ENCODE data around the gene C1QTNF12.

The C1QTNF12 gene

GRCh38 chr1:1232796-1233566 is 13.5 kb downstream of the C1QTNF12 start:
- Histone ChIP-seq H3K9me3 (ENCODE audit: insufficient read depth, low read length) (peaks cover 8% of the 10 kb centered on the region; the same call in 1 of the 2 replicates), H3K27me3 (ENCODE audit: insufficient read depth, insufficient read length) (no peaks in the 10 kb centered on the region), H3K4me3 (ENCODE audit: insufficient read length, low read depth) (peak overlapping the region; percentile 55), H3K4me1 (ENCODE audit: insufficient read depth, insufficient read length) (peaks cover 4% of the 10 kb centered on the region), H3K9ac (ENCODE audit: insufficient read length, low read depth) (peak overlapping the region; percentile 70), H3K36me3 (ENCODE audit: insufficient read depth, insufficient read length, low read length) (peaks cover 53% of the 10 kb centered on the region)
- no peak for TF ChIP-seq SUZ12 (IDR thresholded peaks at IDR 0.05; ENCODE audit: extremely low read depth, insufficient read depth, insufficient read length)
- no peak for TF ChIP-seq ZNF274 (IDR thresholded peaks at IDR 0.05; ENCODE audit: low read depth, low read length)
- TF ChIP-seq YY1 (IDR thresholded peaks at IDR 0.05; ENCODE audit: insufficient read depth, insufficient read length) = no peak
- no peak for DNase-seq (ENCODE audit: low read depth, low spot score)

GRCh38 chr1:1232208-1232795 is 14.2 kb downstream of the C1QTNF12 start, which contains the start of gene B3GALT6:
Gene B3GALT6, plus strand, starts transcription at chr1:1232237. Its CDS starts 42 bp downstream, at chr1:1232279.
- H3K9me3 ChIP-seq (ENCODE audit: insufficient read depth, low read length) = peaks cover 8% of the 10 kb centered on the region; the same call in 1 of the 2 replicates
- TF ChIP-seq ZNF274 (IDR thresholded peaks at IDR 0.05; ENCODE audit: low read depth, low read length) (no peak), SUZ12 (IDR thresholded peaks at IDR 0.05; ENCODE audit: extremely low read depth, insufficient read depth, insufficient read length) (no peak), YY1 (IDR thresholded peaks at IDR 0.05; ENCODE audit: insufficient read depth, insufficient read length) (no peak)
- H3K9ac ChIP-seq (ENCODE audit: insufficient read length, low read depth) = peak within 1 kb of the TSS; percentile 99
- peak within 1 kb of the TSS; percentile 94 for H3K4me3 ChIP-seq (ENCODE audit: insufficient read length, low read depth)
- peaks cover 60% of the 10 kb centered on the region for H3K36me3 ChIP-seq (ENCODE audit: insufficient read depth, insufficient read length, low read length)
- peaks cover 3% of the 10 kb centered on the region for H3K4me1 ChIP-seq (ENCODE audit: insufficient read depth, insufficient read length)
- no peaks in the 10 kb centered on the region for H3K27me3 ChIP-seq (ENCODE audit: insufficient read depth, insufficient read length)
- DNase-seq (ENCODE audit: low read depth, low spot score) = no peak

- H3K9ac ChIP-seq (ENCODE audit: insufficient read length, low read depth) = peak within 1 kb of the TSS; percentile 99
Observed at GRCh38 chr1:1231400-1232207, 14.9 kb downstream of the C1QTNF12 start, which contains the start of gene SDF4. Gene SDF4, minus strand, starts transcription at chr1:1232001. Its CDS starts 3,229 bp downstream, at chr1:1228772.

GRCh38 chr1:1230656-1231399 is 15.7 kb downstream of the C1QTNF12 start:
- H3K4me3 ChIP-seq (ENCODE audit: insufficient read length, low read depth) = peak overlapping the region; percentile 94
- peaks cover 3% of the 10 kb centered on the region for H3K4me1 ChIP-seq (ENCODE audit: insufficient read depth, insufficient read length)
- H3K27me3 ChIP-seq (ENCODE audit: insufficient read depth, insufficient read length) = no peaks in the 10 kb centered on the region
- H3K36me3 ChIP-seq (ENCODE audit: insufficient read depth, insufficient read length, low read length) = peaks cover 73% of the 10 kb centered on the region
- H3K9ac ChIP-seq (ENCODE audit: insufficient read length, low read depth) = peak overlapping the region; percentile 99
- TF ChIP-seq ZNF274 (IDR thresholded peaks at IDR 0.05; ENCODE audit: low read depth, low read length) (no peak), YY1 (IDR thresholded peaks at IDR 0.05; ENCODE audit: insufficient read depth, insufficient read length) (no peak), SUZ12 (IDR thresholded peaks at IDR 0.05; ENCODE audit: extremely low read depth, insufficient read depth, insufficient read length) (no peak)
- H3K9me3 ChIP-seq (ENCODE audit: insufficient read depth, low read length) = peaks cover 8% of the 10 kb centered on the region; the same call in 1 of the 2 replicates
- DNase-seq (ENCODE audit: low read depth, low spot score) = no peak

More at GRCh38 chr1:1231400-1232207, 14.9 kb downstream of the C1QTNF12 start, which contains the start of gene SDF4:
- Histone ChIP-seq H3K4me1 (ENCODE audit: insufficient read depth, insufficient read length) (peaks cover 3% of the 10 kb centered on the region), H3K9me3 (ENCODE audit: insufficient read depth, low read length) (peaks cover 8% of the 10 kb centered on the region; the same call in 1 of the 2 replicates), H3K4me3 (ENCODE audit: insufficient read length, low read depth) (peak within 1 kb of the TSS; percentile 94), H3K36me3 (ENCODE audit: insufficient read depth, insufficient read length, low read length) (peaks cover 66% of the 10 kb centered on the region), H3K27me3 (ENCODE audit: insufficient read depth, insufficient read length) (no peaks in the 10 kb centered on the region)
- DNase-seq (ENCODE audit: low read depth, low spot score) = peak; percentile 90
- TF ChIP-seq SUZ12 (IDR thresholded peaks at IDR 0.05; ENCODE audit: extremely low read depth, insufficient read depth, insufficient read length) = no peak
- TF ChIP-seq ZNF274 (IDR thresholded peaks at IDR 0.05; ENCODE audit: low read depth, low read length) = no peak
- peak; percentile 93 for TF ChIP-seq YY1 (IDR thresholded peaks at IDR 0.05; ENCODE audit: insufficient read depth, insufficient read length)

GRCh38 chr1:1229770-1230169 is 16.8 kb downstream of the C1QTNF12 start:
- H3K27me3 ChIP-seq (ENCODE audit: insufficient read depth, insufficient read length) = no peaks in the 10 kb centered on the region
- TF ChIP-seq YY1 (IDR thresholded peaks at IDR 0.05; ENCODE audit: insufficient read depth, insufficient read length) = no peak
- no peak for TF ChIP-seq SUZ12 (IDR thresholded peaks at IDR 0.05; ENCODE audit: extremely low read depth, insufficient read depth, insufficient read length)
- TF ChIP-seq ZNF274 (IDR thresholded peaks at IDR 0.05; ENCODE audit: low read depth, low read length) = no peak
- H3K4me3 ChIP-seq (ENCODE audit: insufficient read length, low read depth) = no peak overlapping the region
- DNase-seq (ENCODE audit: low read depth, low spot score) = no peak
- no peak overlapping the region for H3K9ac ChIP-seq (ENCODE audit: insufficient read length, low read depth)
- peaks cover 8% of the 10 kb centered on the region; the same call in 1 of the 2 replicates for H3K9me3 ChIP-seq (ENCODE audit: insufficient read depth, low read length)
- peaks cover 73% of the 10 kb centered on the region for H3K36me3 ChIP-seq (ENCODE audit: insufficient read depth, insufficient read length, low read length)
- H3K4me1 ChIP-seq (ENCODE audit: insufficient read depth, insufficient read length) = peaks cover 3% of the 10 kb centered on the region

GRCh38 chr1:1228596-1229321 is 17.8 kb downstream of the C1QTNF12 start:
- no peak for TF ChIP-seq SUZ12 (IDR thresholded peaks at IDR 0.05; ENCODE audit: extremely low read depth, insufficient read depth, insufficient read length)
- no peak for TF ChIP-seq YY1 (IDR thresholded peaks at IDR 0.05; ENCODE audit: insufficient read depth, insufficient read length)
- TF ChIP-seq ZNF274 (IDR thresholded peaks at IDR 0.05; ENCODE audit: low read depth, low read length) = no peak
- no peak overlapping the region for H3K9ac ChIP-seq (ENCODE audit: insufficient read length, low read depth)
- peaks cover 66% of the 10 kb centered on the region for H3K36me3 ChIP-seq (ENCODE audit: insufficient read depth, insufficient read length, low read length)
- H3K4me3 ChIP-seq (ENCODE audit: insufficient read length, low read depth) = no peak overlapping the region
- H3K4me1 ChIP-seq (ENCODE audit: insufficient read depth, insufficient read length) = peaks cover 3% of the 10 kb centered on the region
- no peaks in the 10 kb centered on the region for H3K27me3 ChIP-seq (ENCODE audit: insufficient read depth, insufficient read length)
- peaks cover 8% of the 10 kb centered on the region; the same call in 1 of the 2 replicates for H3K9me3 ChIP-seq (ENCODE audit: insufficient read depth, low read length)
- DNase-seq (ENCODE audit: low read depth, low spot score) = no peak
